Lower leg skin (tissue), 4 donors: ENCODE measurements around the gene RASSF4. TPM values are rescaled to one million over a fixed set of nuclear protein-coding genes. Genes with fewer than 3 reads are reported as not detected.
A peak's percentile ranks its signal among the peaks of the same experiment; 100 is the strongest.

Experiments used
- DNase-seq, 2 donors: peaks; one replicate each; pipeline ENCODE4 v3.0.0-alpha.2; 2019; ENCODE audit warnings: low spot score in 2 of 2
- H3K4me3 ChIP-seq: fragments of 200-600 bp; sonication (generic); 2 replicates; pipeline ENCODE4 v1.5.1; 2017; ENCODE audit warnings: mild to moderate bottlenecking, low read depth; ENCODE audit not compliant: poor library complexity, severe bottlenecking
- POLR2A ChIP-seq, 2 donors: fragments of 450-650 bp; IDR thresholded peaks; one replicate each; pipeline ENCODE4 v1.6.1; 2016 to 2017; ENCODE audit warnings: antibody characterized with exemption in 2 of 2, mild to moderate bottlenecking in 1 of 2, moderate library complexity in 1 of 2
- WGBS, 2 donors: methylation state at CpG; one replicate each; pipeline ENCODE4 v1.1.5; 2018; 5-methylcytosine and 5-hydroxymethylcytosine counted together
- intact Hi-C: fragments of 100-400 bp; cut with DNase I; formaldehyde crosslinking; loops from one replicate; pipeline ENCODE4 v1.15.0; 2023; ENCODE audit warnings: low total_unique reads
- total RNA-seq, 4 donors: library from RNA; depleted of rRNA; stranded (reverse); fragments of >200 nt; gene quantifications; one replicate each; pipeline ENCODE4 v1.1.0, GENCODE V29; 2016
- TF ChIP-seq, protein P1 (sequence below), 3 donors: fragments of 450-650 bp; IDR thresholded peaks; one replicate each; pipeline ENCODE4 v1.5.1; 2016; ENCODE audit warnings: antibody characterized with exemption in 3 of 3, mild to moderate bottlenecking in 3 of 3, moderate library complexity in 2 of 3

The RASSF4 gene
- total RNA-seq, 4 donors from 2014 or later: 4.4 to 11.0 (median 8.9) TPM

- TF ChIP-seq, protein P1, sequence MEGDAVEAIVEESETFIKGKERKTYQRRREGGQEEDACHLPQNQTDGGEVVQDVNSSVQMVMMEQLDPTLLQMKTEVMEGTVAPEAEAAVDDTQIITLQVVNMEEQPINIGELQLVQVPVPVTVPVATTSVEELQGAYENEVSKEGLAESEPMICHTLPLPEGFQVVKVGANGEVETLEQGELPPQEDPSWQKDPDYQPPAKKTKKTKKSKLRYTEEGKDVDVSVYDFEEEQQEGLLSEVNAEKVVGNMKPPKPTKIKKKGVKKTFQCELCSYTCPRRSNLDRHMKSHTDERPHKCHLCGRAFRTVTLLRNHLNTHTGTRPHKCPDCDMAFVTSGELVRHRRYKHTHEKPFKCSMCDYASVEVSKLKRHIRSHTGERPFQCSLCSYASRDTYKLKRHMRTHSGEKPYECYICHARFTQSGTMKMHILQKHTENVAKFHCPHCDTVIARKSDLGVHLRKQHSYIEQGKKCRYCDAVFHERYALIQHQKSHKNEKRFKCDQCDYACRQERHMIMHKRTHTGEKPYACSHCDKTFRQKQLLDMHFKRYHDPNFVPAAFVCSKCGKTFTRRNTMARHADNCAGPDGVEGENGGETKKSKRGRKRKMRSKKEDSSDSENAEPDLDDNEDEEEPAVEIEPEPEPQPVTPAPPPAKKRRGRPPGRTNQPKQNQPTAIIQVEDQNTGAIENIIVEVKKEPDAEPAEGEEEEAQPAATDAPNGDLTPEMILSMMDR (IDR thresholded peaks at IDR 0.05): no peak
- no peak for TF ChIP-seq POLR2A (IDR thresholded peaks at IDR 0.05)
- intact Hi-C loops: no loop called here
- peak; percentile 8 to 77 for DNase-seq
- 49 to 51% methylated on average over 5 of the region's 5 CpGs for WGBS, 2 donors
- H3K4me3 ChIP-seq: no peak overlapping the region
Observed at GRCh38 chr10:44991571-44991970, 32.0 kb downstream of the RASSF4 start.

GRCh38 chr10:44992070-44992731 is 32.6 kb downstream of the RASSF4 start:
- WGBS, 2 donors: 63 to 65% methylated on average over 8 to 10 of the region's 11 CpGs
- TF ChIP-seq POLR2A (IDR thresholded peaks at IDR 0.05): no peak
- TF ChIP-seq, protein P1 (IDR thresholded peaks at IDR 0.05): no peak
- peak; percentile 22 to 82 for DNase-seq
- intact Hi-C loops: no loop called here
- no peak overlapping the region for H3K4me3 ChIP-seq

GRCh38 chr10:44992732-44993225 is 33.2 kb downstream of the RASSF4 start:
- no peak overlapping the region for H3K4me3 ChIP-seq
- intact Hi-C loops: no loop called here
- WGBS, 2 donors: 95% methylated on average over 7 to 8 of the region's 8 CpGs
- TF ChIP-seq, protein P1 (IDR thresholded peaks at IDR 0.05): no peak
- TF ChIP-seq POLR2A (IDR thresholded peaks at IDR 0.05): no peak
- peak in 1 of 2 donors; percentile 50 for DNase-seq

DNA sequence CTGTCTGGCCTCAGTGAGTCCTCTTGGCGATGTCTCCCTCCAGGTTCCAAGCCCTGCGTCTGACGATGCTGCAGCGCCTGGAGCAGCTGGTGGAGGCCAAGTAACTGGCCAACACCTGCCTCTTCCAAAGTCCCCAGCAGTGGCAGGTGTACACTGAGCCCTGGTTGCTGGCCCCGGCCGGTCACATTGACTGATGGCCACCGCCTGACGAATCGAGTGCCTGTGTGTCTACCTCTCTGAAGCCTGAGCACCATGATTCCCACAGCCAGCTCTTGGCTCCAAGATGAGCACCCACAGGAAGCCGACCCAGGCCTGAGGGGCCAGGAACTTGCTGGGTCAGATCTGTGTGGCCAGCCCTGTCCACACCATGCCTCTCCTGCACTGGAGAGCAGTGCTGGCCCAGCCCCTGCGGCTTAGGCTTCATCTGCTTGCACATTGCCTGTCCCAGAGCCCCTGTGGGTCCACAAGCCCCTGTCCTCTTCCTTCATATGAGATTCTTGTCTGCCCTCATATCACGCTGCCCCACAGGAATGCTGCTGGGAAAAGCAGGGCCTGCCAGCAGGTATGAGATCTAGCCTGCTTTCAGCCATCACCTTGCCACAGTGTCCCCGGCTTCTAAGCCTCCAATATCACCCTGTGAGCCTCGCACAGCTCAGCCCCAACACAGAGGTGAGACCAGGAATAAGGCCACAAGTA is 33.8 kb downstream of the RASSF4 start:
- peak; percentile 13 to 83 for DNase-seq
- no peak for TF ChIP-seq POLR2A (IDR thresholded peaks at IDR 0.05)
- TF ChIP-seq, protein P1 (IDR thresholded peaks at IDR 0.05): no peak
- WGBS, 2 donors: 96% methylated on average over 8 to 11 of the region's 14 CpGs
- H3K4me3 ChIP-seq: no peak overlapping the region
- intact Hi-C loops: no loop called here

GRCh38 chr10:44993922-44994751 is 34.5 kb downstream of the RASSF4 start:
- 87 to 93% methylated on average over 11 of the region's 11 CpGs for WGBS, 2 donors
- DNase-seq: peak in 1 of 2 donors; percentile 9
- intact Hi-C loops: no loop called here
- TF ChIP-seq POLR2A (IDR thresholded peaks at IDR 0.05): no peak
- TF ChIP-seq, protein P1 (IDR thresholded peaks at IDR 0.05): no peak
- H3K4me3 ChIP-seq: no peak overlapping the region
